HepG2 (cell line): Measurements from ENCODE around the gene INHA. TPM values are rescaled to one million over a fixed set of nuclear protein-coding genes. Genes with fewer than 3 reads are reported as not detected.

ENCODE experiments used
- ATAC-seq: fragments of 200-7000 bp; cut with Tn5 transposase; 3 replicates; pipeline ENCODE4 v1.9.1; 2020; ENCODE audit warnings: mild to moderate bottlenecking, moderate library complexity
- BruUV-seq: library from RNA; stranded (reverse); fragments of 400-500 nt; replicated peaks from 2 replicates; lab custom pipeline; 2021; lab: Mats Ljungman, UMichigan
- CTCF ChIA-PET: fragments of 300-600 bp; formaldehyde crosslinking; extraction: SDS; loops from one replicate; lab custom pipeline; 2021; ENCODE audit warnings: low total read pairs, inconsistent platforms, low intra/inter-chr PET ratio; lab: Yijun Ruan, JAX
- POLR2A ChIA-PET: fragments of 350-600 bp; sonication (Branson Sonifier 250); formaldehyde crosslinking; loops from one replicate; lab custom pipeline; 2020; ENCODE audit warnings: antibody characterized with exemption, inconsistent platforms; lab: Yijun Ruan, JAX
- DNase-seq: peaks from one replicate; pipeline ENCODE4 v3.0.0-alpha.2; 2015; ENCODE audit warnings: low spot score
- FAIRE-seq: peaks from 3 replicates; lab custom pipeline; 2011; peaks lifted over from hg19 to GRCh38; lab: Jason Lieb, UNC
- H2AFZ ChIP-seq: one replicate; pipeline ENCODE4 v1.6.1; 2011; ENCODE audit warnings: low read length, inconsistent platforms
- H3K27ac ChIP-seq: fragments of 300-600 bp; 3 replicates; pipeline ENCODE4 v1.8.0; 2011; ENCODE audit warnings: mixed run types, mild to moderate bottlenecking, mixed read lengths, low read length, inconsistent platforms; ENCODE audit not compliant: insufficient read depth; ENCODE audit errors: extremely low read length
- H3K27me3 ChIP-seq, 2 experiments: fragments of 200-600 bp in 1 of 2; 2 replicates in 1 of 2; 3 replicates in 1 of 2; pipeline versions ENCODE4 v1.6.0 to v1.8.0; 2011; ENCODE audit warnings: low read length in 2 of 2, mild to moderate bottlenecking in 2 of 2, moderate library complexity in 2 of 2, inconsistent platforms in 1 of 2; ENCODE audit not compliant: insufficient read depth in 2 of 2, control insufficient read depth in 1 of 2
- H3K36me3 ChIP-seq, 2 experiments: fragments of 200-600 bp in 1 of 2; replicated peaks in 1 of 2; 2 replicates in 1 of 2; 3 replicates in 1 of 2; pipeline versions ENCODE4 v1.5.1 to v1.8.0; 2011; ENCODE audit warnings: low read length in 2 of 2, inconsistent platforms in 1 of 2; ENCODE audit not compliant: insufficient read depth in 2 of 2, control insufficient read depth in 1 of 2
- H3K4me1 ChIP-seq: 2 replicates; pipeline ENCODE4 v1.5.1; 2012; ENCODE audit warnings: low read length, inconsistent platforms; ENCODE audit not compliant: insufficient read depth
- H3K4me2 ChIP-seq: 2 replicates; pipeline ENCODE4 v1.6.0; 2011; ENCODE audit warnings: low read depth, low read length, inconsistent platforms
- H3K4me3 ChIP-seq, 3 experiments: fragments of 200-600 bp in 1 of 3; sonication (generic), shearing (Covaris generic) in 1 of 3; replicated peaks in 1 of 3; 2 replicates each; pipeline ENCODE4 v1.5.1; 2011 to 2016; ENCODE audit warnings: low read length in 3 of 3, inconsistent platforms in 2 of 3, low read depth in 2 of 3, mild to moderate bottlenecking in 2 of 3, control low read depth in 1 of 3, mixed read lengths in 1 of 3; ENCODE audit not compliant: insufficient read depth in 1 of 3
- H3K79me2 ChIP-seq: one replicate; pipeline ENCODE4 v1.6.1; 2011; ENCODE audit warnings: low read length, inconsistent platforms; ENCODE audit not compliant: insufficient read depth
- H3K9ac ChIP-seq: 2 replicates; pipeline ENCODE4 v1.6.0; 2011; ENCODE audit warnings: mild to moderate bottlenecking, low read depth, low read length, inconsistent platforms; ENCODE audit not compliant: insufficient read depth
- H3K9me3 ChIP-seq: 2 replicates; pipeline ENCODE4 v1.5.1; 2012; ENCODE audit warnings: mild to moderate bottlenecking, low read length
- H4K20me1 ChIP-seq: 2 replicates; pipeline ENCODE4 v1.6.0; 2011; ENCODE audit warnings: inconsistent platforms, mild to moderate bottlenecking, low read length, moderate library complexity; ENCODE audit not compliant: insufficient read depth
- FOXK1 ChIP-seq: sonication (generic); formaldehyde crosslinking; IDR thresholded peaks from 2 replicates; pipeline ENCODE4 v1.4.0; 2020; ENCODE audit warnings: low read depth, missing genetic modification reagents, borderline replicate concordance
- FOXO1 ChIP-seq: sonication (generic); formaldehyde crosslinking; IDR thresholded peaks from 2 replicates; pipeline ENCODE4 v1.4.0; 2020; ENCODE audit warnings: missing genetic modification reagents
- ZNF235 ChIP-seq: sonication (generic); formaldehyde crosslinking; IDR thresholded peaks from 2 replicates; pipeline ENCODE4 v1.8.1; 2023; ENCODE audit warnings: mild to moderate bottlenecking, missing genetic modification reagents, borderline replicate concordance
- ZNF33A ChIP-seq: sonication (generic); formaldehyde crosslinking; IDR thresholded peaks from 2 replicates; pipeline ENCODE4 v1.5.1; 2020; ENCODE audit warnings: missing genetic modification reagents, mild to moderate bottlenecking, moderate library complexity, borderline replicate concordance
- ZNF660 ChIP-seq: sonication (generic); formaldehyde crosslinking; IDR thresholded peaks from 2 replicates; pipeline ENCODE4 v1.5.1; 2020; ENCODE audit warnings: mild to moderate bottlenecking, low read depth, missing genetic modification reagents, borderline replicate concordance
- WGBS: methylation state at CpG from one replicate; pipeline ENCODE4 v1.1.6; 2017; ENCODE audit warnings: low lambda C conversion rate; 5-methylcytosine and 5-hydroxymethylcytosine counted together
- in situ Hi-C: cut with HindIII; loops from 2 replicates; pipeline ENCODE4 v1.10.0; 2017; ENCODE audit warnings: low pct_unique_long_range_greater_than_20kb; ENCODE audit not compliant: extremely low pct_ligation_motif_present
- intact Hi-C: fragments of 100-400 bp; cut with micrococcal nuclease; formaldehyde crosslinking; loops from one replicate; pipeline ENCODE4 v1.10.0; 2022; ENCODE audit not compliant: unreplicated experiment
- polyA plus RNA-seq, 8 experiments: library from polyadenylated mRNA; depleted of rRNA in 3 of 8; stranded (reverse) in 7 of 8; unstranded in 1 of 8; fragments of >200 nt; fragmentation: Illumina TruSeq in 4 of 8; extraction: Trizol in 4 of 8; gene quantifications; 2 replicates each; pipeline versions ENCODE4 v1.2.1 to v1.2.3, GENCODE V29; 2011 to 2016; ENCODE audit warnings: low read depth in 4 of 8, missing spikeins in 1 of 8, mixed read lengths in 1 of 8; ENCODE audit not compliant: insufficient read depth in 1 of 8
- total RNA-seq, 5 experiments: library from RNA; depleted of rRNA; stranded (reverse); fragments of >200 nt; fragmentation: Illumina TruSeq; extraction: Trizol; gene quantifications; 2 replicates each; pipeline ENCODE4 v1.2.3, GENCODE V29; 2016; ENCODE audit warnings: low read depth in 1 of 5
- TF ChIP-seq, protein P1 (sequence below): sonication (generic); formaldehyde crosslinking; IDR thresholded peaks from 2 replicates; pipeline ENCODE4 v1.5.1; 2020; ENCODE audit warnings: mild to moderate bottlenecking, missing genetic modification reagents, borderline replicate concordance
- TF ChIP-seq, protein P2 (sequence below): sonication (generic); formaldehyde crosslinking; IDR thresholded peaks from 2 replicates; pipeline ENCODE4 v1.8.0; 2022; ENCODE audit warnings: mild to moderate bottlenecking, missing genetic modification reagents, moderate library complexity
- TF ChIP-seq, protein P3 (sequence below): sonication (generic); formaldehyde crosslinking; IDR thresholded peaks from 2 replicates; pipeline ENCODE4 v1.4.0; 2020; ENCODE audit warnings: missing genetic modification reagents
- TF ChIP-seq, protein P4 (sequence below): sonication (generic); formaldehyde crosslinking; IDR thresholded peaks from 2 replicates; pipeline ENCODE4 v1.4.0; 2020; ENCODE audit warnings: missing genetic modification reagents, borderline replicate concordance

The INHA gene
- total and polyA plus RNA-seq, 2 of the 13 experiments (the other 11 are each of a cell fraction or from before 2014, with no cell fraction given) = 4.1 to 15.2 TPM

DNA sequence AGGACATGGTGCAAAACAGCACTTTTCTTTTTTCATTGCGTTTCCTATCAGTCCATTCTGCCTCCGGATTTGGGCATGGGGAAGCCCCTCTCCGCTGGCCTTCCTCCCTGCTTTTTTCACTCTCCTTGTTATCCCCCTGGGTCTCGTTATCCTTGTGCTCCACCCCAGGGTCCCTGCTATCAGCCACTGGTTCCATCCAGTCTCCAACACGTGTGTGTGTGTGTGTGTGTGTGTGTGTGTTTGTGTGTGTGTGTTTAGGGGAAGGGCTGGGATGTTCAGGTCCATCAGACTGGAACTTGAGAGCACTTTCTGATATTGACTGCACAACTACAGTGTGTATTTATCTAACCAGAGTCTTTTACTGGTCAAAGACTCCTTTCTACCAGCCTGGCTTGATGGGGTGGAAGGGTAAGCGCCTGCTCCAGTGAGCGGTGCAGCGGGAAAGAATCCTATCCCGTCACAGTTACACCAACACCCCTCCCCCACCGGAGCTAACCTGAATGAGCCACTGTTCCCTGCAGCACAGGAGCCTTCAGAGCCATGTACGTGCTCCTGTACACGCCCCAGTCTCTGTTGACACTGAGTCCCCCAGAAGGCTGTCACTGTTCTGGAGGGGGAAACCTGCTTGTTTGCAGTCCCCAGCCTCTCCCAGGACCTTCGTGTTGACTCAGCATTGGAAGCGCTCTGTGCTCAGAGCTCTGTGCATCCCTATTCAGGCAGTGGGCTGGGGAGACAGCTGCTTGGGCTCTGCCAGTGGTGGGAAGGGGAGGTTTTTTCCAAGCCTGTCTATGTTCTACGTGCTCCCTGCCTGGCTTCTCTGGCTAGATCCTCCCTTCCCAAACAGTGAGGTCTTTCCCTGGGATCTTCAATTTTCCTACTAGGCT, 4.6 kb downstream of the INHA start (continued):
- TF ChIP-seq, protein P1, sequence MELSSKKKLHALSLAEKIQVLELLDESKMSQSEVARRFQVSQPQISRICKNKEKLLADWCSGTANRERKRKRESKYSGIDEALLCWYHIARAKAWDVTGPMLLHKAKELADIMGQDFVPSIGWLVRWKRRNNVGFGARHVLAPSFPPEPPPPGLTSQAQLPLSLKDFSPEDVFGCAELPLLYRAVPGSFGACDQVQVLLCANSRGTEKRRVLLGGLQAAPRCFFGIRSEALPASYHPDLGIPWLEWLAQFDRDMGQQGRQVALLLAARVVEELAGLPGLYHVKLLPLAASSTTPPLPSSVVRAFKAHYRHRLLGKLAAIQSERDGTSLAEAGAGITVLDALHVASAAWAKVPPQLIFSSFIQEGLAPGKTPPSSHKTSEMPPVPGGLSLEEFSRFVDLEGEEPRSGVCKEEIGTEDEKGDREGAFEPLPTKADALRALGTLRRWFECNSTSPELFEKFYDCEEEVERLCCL (CRISPR knock-in tag) = no peak
- TF ChIP-seq ZNF33A (CRISPR knock-in tag) (peak; percentile 89; the same call in 1 of the 2 replicates), ZNF235 (CRISPR knock-in tag) (peak; percentile 91; the same call in 1 of the 2 replicates), ZNF660 (CRISPR knock-in tag) (no peak)

DNA sequence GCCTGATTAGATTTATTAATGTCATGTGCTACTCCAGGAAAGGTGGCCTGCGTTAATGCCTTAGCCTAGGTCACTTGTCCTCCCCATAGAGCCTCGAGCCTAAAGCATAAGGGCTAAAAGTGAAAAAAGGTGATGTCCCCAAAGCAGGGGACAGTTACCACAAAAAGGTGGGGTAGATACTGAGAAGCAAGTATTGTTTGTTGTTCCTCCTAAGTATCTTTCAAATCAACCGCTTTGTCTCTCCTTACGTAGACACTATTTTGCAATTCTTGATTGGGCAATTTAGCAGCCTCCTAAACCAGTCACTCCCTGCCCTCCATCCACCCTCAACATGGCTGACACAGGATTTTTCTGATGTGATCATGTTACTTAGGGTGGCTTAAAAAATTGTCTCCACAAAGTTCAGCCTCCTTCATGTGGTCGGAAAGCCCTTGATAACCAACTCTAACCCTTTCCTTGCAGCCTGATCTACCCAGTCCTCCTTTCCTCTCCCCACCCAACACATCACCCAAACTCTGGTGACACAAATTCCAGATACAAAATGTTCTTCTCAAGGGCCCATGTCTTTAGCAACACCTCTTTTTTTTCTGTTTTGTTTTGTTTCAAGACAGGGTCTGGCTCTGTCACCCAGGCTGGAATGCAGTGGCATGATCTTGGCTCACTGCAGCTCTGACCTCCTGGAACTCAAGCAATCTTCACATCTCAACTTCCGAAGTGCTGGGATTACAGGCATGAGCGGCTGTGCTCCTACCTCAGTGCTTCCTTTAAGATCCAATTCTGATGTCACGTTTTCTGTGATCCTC, 6.9 kb downstream of the INHA start:
- Histone ChIP-seq H3K79me2 (no peaks in the 10 kb centered on the region), H3K9ac (no peak overlapping the region), H3K36me3 (no peaks in the 10 kb centered on the region), H2AFZ (peak overlapping the region; percentile 74), H3K27ac (no peak overlapping the region), H4K20me1 (no peaks in the 10 kb centered on the region), H3K4me1 (peaks cover 64% of the 10 kb centered on the region), H3K9me3 (no peaks in the 10 kb centered on the region), H3K27me3 (no peaks in the 10 kb centered on the region), H3K4me3 (no peak overlapping the region), H3K4me2 (no peak overlapping the region)
- no peak for FAIRE-seq
- in situ Hi-C loops (no loop called here), intact Hi-C loops (loop anchor here (5.0 kb wide), 1 partner anchor 48 kb away; the partner anchor contains the start of gene SLC4A3)
- no peak for ATAC-seq
- CTCF ChIA-PET = no interaction called here
- no TSS peak for BruUV-seq
- DNase-seq = no peak
- WGBS = 83% methylated on average over 8 of the region's 8 CpGs
- POLR2A ChIA-PET = interaction anchor here (0.6 to 5.5 kb wide), 2 partner anchors 8 to 17 kb away, joined by 3 to 82 read pairs; partner anchors contain the start of genes OBSL1 and STK11IP
- TF ChIP-seq, protein P2, sequence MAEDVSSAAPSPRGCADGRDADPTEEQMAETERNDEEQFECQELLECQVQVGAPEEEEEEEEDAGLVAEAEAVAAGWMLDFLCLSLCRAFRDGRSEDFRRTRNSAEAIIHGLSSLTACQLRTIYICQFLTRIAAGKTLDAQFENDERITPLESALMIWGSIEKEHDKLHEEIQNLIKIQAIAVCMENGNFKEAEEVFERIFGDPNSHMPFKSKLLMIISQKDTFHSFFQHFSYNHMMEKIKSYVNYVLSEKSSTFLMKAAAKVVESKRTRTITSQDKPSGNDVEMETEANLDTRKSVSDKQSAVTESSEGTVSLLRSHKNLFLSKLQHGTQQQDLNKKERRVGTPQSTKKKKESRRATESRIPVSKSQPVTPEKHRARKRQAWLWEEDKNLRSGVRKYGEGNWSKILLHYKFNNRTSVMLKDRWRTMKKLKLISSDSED (CRISPR knock-in tag) = no peak
- TF ChIP-seq FOXK1 (CRISPR knock-in tag) (no peak), FOXO1 (no peak)
- TF ChIP-seq, protein P3, sequence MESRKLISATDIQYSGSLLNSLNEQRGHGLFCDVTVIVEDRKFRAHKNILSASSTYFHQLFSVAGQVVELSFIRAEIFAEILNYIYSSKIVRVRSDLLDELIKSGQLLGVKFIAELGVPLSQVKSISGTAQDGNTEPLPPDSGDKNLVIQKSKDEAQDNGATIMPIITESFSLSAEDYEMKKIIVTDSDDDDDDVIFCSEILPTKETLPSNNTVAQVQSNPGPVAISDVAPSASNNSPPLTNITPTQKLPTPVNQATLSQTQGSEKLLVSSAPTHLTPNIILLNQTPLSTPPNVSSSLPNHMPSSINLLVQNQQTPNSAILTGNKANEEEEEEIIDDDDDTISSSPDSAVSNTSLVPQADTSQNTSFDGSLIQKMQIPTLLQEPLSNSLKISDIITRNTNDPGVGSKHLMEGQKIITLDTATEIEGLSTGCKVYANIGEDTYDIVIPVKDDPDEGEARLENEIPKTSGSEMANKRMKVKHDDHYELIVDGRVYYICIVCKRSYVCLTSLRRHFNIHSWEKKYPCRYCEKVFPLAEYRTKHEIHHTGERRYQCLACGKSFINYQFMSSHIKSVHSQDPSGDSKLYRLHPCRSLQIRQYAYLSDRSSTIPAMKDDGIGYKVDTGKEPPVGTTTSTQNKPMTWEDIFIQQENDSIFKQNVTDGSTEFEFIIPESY (CRISPR knock-in tag) = 0 out of 2 replicates have a peak, but pooled peaks have one; percentile 26
- TF ChIP-seq, protein P4, sequence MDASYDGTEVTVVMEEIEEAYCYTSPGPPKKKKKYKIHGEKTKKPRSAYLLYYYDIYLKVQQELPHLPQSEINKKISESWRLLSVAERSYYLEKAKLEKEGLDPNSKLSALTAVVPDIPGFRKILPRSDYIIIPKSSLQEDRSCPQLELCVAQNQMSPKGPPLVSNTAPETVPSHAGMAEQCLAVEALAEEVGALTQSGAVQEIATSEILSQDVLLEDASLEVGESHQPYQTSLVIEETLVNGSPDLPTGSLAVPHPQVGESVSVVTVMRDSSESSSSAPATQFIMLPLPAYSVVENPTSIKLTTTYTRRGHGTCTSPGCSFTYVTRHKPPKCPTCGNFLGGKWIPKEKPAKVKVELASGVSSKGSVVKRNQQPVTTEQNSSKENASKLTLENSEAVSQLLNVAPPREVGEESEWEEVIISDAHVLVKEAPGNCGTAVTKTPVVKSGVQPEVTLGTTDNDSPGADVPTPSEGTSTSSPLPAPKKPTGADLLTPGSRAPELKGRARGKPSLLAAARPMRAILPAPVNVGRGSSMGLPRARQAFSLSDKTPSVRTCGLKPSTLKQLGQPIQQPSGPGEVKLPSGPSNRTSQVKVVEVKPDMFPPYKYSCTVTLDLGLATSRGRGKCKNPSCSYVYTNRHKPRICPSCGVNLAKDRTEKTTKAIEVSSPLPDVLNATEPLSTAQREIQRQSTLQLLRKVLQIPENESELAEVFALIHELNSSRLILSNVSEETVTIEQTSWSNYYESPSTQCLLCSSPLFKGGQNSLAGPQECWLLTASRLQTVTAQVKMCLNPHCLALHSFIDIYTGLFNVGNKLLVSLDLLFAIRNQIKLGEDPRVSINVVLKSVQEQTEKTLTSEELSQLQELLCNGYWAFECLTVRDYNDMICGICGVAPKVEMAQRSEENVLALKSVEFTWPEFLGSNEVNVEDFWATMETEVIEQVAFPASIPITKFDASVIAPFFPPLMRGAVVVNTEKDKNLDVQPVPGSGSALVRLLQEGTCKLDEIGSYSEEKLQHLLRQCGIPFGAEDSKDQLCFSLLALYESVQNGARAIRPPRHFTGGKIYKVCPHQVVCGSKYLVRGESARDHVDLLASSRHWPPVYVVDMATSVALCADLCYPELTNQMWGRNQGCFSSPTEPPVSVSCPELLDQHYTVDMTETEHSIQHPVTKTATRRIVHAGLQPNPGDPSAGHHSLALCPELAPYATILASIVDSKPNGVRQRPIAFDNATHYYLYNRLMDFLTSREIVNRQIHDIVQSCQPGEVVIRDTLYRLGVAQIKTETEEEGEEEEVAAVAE (CRISPR knock-in tag) = 0 out of 2 replicates have a peak, but pooled peaks have one; percentile 24
